GM13977 (cell line): Measurements from ENCODE around the gene DLL4.
A peak's percentile ranks its signal among the peaks of the same experiment; 100 is the strongest.

Experiments
- DNase-seq: peaks from one replicate; pipeline ENCODE4 v3.0.0; 2012; ENCODE audit warnings: low spot score
- in situ Hi-C: fragments of 300-500 bp; cut with MboI; formaldehyde crosslinking; loops from one replicate; pipeline ENCODE4 v1.12.0; 2022; ENCODE audit warnings: low sequenced_read_pairs, low pct_unique_long_range_greater_than_20kb, mixed read lengths, inconsistent platforms; ENCODE audit not compliant: unreplicated experiment
- TF ChIP-seq, protein P1 (sequence below): IDR thresholded peaks from 2 replicates; pipeline ENCODE4 v1.5.1; 2012; ENCODE audit warnings: mild to moderate bottlenecking, control low read depth; ENCODE audit not compliant: insufficient read depth; ENCODE audit errors: extremely low read depth, missing control alignments

DLL4 gene

DNA sequence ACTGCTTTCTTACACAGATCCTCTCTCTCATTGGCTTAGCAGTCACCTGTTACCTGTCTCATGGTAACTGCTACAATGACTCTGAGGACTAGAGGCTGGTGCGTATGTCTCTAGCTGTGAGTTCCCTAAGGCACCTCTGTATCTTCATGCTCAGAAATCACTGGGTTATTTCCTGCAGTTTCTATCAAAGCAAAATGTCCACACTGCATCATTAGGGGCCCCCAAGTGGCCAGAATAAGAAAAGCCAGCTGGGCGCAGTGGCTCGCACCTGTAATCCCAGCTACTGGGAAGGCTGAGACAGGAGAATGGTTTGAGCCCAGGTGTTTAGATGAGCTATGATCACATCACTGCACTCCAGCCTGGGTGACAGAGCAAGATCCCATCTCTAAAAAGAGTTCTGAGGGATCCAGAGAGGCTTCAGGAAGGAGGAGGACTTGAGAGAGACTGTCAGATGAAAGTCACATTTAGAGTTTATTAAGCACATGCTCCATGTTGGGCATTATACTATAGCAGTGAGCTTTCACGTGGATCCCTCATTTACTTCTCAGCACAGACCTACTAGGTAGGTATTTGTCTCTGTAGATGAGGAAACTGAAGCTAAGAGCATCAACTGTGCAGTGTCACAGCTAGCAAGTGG, 37.2 kb upstream of the DLL4 start:
- TF ChIP-seq, protein P1, sequence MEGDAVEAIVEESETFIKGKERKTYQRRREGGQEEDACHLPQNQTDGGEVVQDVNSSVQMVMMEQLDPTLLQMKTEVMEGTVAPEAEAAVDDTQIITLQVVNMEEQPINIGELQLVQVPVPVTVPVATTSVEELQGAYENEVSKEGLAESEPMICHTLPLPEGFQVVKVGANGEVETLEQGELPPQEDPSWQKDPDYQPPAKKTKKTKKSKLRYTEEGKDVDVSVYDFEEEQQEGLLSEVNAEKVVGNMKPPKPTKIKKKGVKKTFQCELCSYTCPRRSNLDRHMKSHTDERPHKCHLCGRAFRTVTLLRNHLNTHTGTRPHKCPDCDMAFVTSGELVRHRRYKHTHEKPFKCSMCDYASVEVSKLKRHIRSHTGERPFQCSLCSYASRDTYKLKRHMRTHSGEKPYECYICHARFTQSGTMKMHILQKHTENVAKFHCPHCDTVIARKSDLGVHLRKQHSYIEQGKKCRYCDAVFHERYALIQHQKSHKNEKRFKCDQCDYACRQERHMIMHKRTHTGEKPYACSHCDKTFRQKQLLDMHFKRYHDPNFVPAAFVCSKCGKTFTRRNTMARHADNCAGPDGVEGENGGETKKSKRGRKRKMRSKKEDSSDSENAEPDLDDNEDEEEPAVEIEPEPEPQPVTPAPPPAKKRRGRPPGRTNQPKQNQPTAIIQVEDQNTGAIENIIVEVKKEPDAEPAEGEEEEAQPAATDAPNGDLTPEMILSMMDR, result peak; percentile 86
- in situ Hi-C loops, result loop anchor here (5.0 kb wide), 1 partner anchor 35 kb away; no protein-coding TSS in a partner anchor
- peak; percentile 63 for DNase-seq

DNA sequence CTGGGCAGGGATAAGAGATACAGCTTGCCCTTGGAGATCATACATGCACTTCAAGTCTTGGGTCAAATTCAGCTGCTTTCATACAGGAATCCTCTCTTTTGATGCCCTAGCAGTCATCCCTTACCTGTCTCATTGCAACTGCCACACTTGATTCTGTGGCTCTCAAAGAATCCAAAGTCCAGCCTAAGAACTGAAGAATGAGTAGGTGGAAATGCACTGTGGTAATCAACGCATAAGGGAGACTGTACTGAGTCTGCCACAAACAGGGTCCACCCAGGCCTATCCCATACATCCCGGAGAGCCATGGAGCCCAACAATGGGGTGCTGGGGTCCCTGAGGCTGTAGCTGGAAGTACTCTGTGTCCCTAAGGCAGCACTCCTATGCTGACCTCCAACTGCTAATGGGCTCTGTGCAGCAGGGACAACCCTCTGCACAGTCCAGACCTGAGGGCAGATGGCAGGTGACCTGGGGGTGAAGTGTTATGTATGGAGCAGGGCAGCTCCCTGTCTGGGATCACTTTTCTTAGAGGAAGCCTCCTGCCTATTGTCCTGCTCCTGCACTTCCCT, 36.6 kb upstream of the DLL4 start:
- TF ChIP-seq, protein P1, result no peak
- DNase-seq, result no peak
- in situ Hi-C loops, result loop anchor here (5.0 kb wide), 1 partner anchor 35 kb away; no protein-coding TSS in a partner anchor

GRCh38 chr15:40893019-40893670, 36.0 kb upstream of the DLL4 start:
- in situ Hi-C loops, result loop anchor here (5.0 kb wide), 1 partner anchor 36 kb away; no protein-coding TSS in a partner anchor
- TF ChIP-seq, protein P1, result no peak
- DNase-seq, result no peak

GRCh38 chr15:40893733-40894680, 35.1 kb upstream of the DLL4 start, which contains the start of gene VPS18:
Gene VPS18, plus strand, starts transcription at chr15:40894450. Its CDS starts 319 bp downstream, at chr15:40894769.
- peak; percentile 94 for DNase-seq
- TF ChIP-seq, protein P1, result peak; percentile 95
- in situ Hi-C loops, result loop anchor here (5.0 kb wide), 1 partner anchor 37 kb away; no protein-coding TSS in a partner anchor

DNA sequence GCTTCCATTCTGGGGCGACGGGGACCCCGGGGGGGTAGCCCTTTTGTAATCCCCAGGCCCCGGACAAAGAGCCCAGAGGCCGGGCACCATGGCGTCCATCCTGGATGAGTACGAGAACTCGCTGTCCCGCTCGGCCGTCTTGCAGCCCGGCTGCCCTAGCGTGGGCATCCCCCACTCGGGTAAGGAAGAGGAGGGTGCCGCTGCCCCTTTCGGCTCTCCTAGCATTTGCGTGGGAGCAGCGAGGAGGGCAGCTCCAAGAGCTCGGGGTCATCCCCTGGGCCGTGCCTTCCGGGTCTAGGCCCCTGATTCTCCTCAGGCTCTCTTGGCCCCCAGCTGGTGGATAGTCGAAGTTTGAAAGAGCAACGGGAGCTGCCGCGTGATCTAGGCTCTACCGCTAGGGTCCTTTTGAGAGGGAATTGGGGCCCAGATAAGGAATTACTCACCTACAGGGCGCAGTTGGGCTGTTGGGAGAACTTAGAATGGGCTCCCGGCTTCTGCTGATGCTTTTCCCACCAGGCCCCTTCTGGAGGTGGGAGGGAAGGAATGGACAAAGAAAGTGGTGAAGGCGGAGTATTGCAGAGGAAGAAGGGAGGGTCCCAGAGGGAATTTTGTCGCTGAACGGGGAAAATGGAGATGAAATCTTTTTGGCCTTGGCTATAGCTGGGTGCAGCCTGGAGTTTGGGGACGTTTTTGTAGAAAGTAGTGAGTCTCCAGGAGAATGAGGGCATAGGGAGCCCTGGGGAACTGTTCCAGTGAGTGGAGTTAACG, 34.3 kb upstream of the DLL4 start:
- peak; percentile 73 for DNase-seq
- TF ChIP-seq, protein P1, result peak; percentile 46
- in situ Hi-C loops, result loop anchor here (5.0 kb wide), 1 partner anchor 38 kb away; no protein-coding TSS in a partner anchor
